H7 (cell line): Measurements from ENCODE around the gene ZNF180. TPM values are rescaled to one million over a fixed set of nuclear protein-coding genes. Genes with fewer than 3 reads are reported as not detected.
"Not testable (repeated sequence)": the region's sequence is repeated elsewhere in the genome, so short reads cannot be mapped to it uniquely, and the experiment has no call there.

Experiments used
- DNase-seq: peaks from one replicate; pipeline ENCODE4 v3.0.0; 2012
- H3K27me3 ChIP-seq: 2 replicates; pipeline ENCODE4 v1.6.0; 2011; ENCODE audit warnings: mild to moderate bottlenecking, low read length; ENCODE audit not compliant: control insufficient read depth, insufficient read depth
- H3K36me3 ChIP-seq: replicated peaks from 2 replicates; pipeline ENCODE4 v1.5.1; 2011; ENCODE audit warnings: low read length; ENCODE audit not compliant: control insufficient read depth, insufficient read depth
- H3K4me3 ChIP-seq: 2 replicates; pipeline ENCODE4 v1.5.1; 2011; ENCODE audit warnings: low read depth, mild to moderate bottlenecking, control low read depth, low read length, moderate library complexity; ENCODE audit not compliant: insufficient read depth
- total RNA-seq: library from RNA; depleted of rRNA; stranded (reverse); fragments of >200 nt; shearing (Covaris generic); gene quantifications from 2 replicates; pipeline ENCODE4 v1.2.3, GENCODE V29; 2014

The ZNF180 gene
- total RNA-seq, 1 experiment from 2014 or later = 7.1 TPM

- DNase-seq = no peak
- Histone ChIP-seq H3K27me3 (peaks cover 2% of the 10 kb centered on the region; the same call in 1 of the 2 replicates), H3K4me3 (no peak overlapping the region), H3K36me3 (no peaks in the 10 kb centered on the region)
Observed at GRCh38 chr19:44521370-44521769, 21.0 kb upstream of the ZNF180 start.

GRCh38 chr19:44517146-44517545 lies 16.8 kb upstream of the ZNF180 start:
- H3K36me3 ChIP-seq = no peaks in the 10 kb centered on the region
- no peaks in the 10 kb centered on the region; the same call in 1 of the 2 replicates for H3K27me3 ChIP-seq
- H3K4me3 ChIP-seq = no peak overlapping the region
- DNase-seq = no peak

GRCh38 chr19:44515907-44516306 lies 15.6 kb upstream of the ZNF180 start:
- H3K4me3 ChIP-seq = no peak overlapping the region
- no peaks in the 10 kb centered on the region; the same call in 1 of the 2 replicates for H3K27me3 ChIP-seq
- no peak for DNase-seq
- no peaks in the 10 kb centered on the region for H3K36me3 ChIP-seq

- Histone ChIP-seq H3K27me3 (no peaks in the 10 kb centered on the region; the same call in 1 of the 2 replicates), H3K36me3 (no peaks in the 10 kb centered on the region), H3K4me3 (no peak overlapping the region)
- no peak for DNase-seq
Observed at GRCh38 chr19:44515031-44515430, 14.7 kb upstream of the ZNF180 start.

GRCh38 chr19:44512326-44513298 lies 12.3 kb upstream of the ZNF180 start:
- DNase-seq = peak; percentile 76
- Histone ChIP-seq H3K4me3 (no peak overlapping the region), H3K36me3 (no peaks in the 10 kb centered on the region), H3K27me3 (no peaks in the 10 kb centered on the region)

- H3K36me3 ChIP-seq = no peaks in the 10 kb centered on the region
- H3K4me3 ChIP-seq = no peak overlapping the region
- no peak for DNase-seq
- H3K27me3 ChIP-seq = no peaks in the 10 kb centered on the region
Observed at GRCh38 chr19:44509478-44509877, 9.2 kb upstream of the ZNF180 start.

GRCh38 chr19:44499559-44499958 lies 763 bp downstream of the ZNF180 start:
- peak overlapping the region; percentile 81 for H3K4me3 ChIP-seq
- H3K27me3 ChIP-seq = no peaks in the 10 kb centered on the region
- DNase-seq = no peak
- peaks cover 3% of the 10 kb centered on the region for H3K36me3 ChIP-seq

- Histone ChIP-seq H3K4me3 (no peak overlapping the region), H3K36me3 (peaks cover 3% of the 10 kb centered on the region), H3K27me3 (no peaks in the 10 kb centered on the region)
- no peak for DNase-seq
Observed at GRCh38 chr19:44498988-44499387, 1.3 kb downstream of the ZNF180 start.

- Histone ChIP-seq H3K4me3 (no peak overlapping the region), H3K36me3 (peaks cover 10% of the 10 kb centered on the region), H3K27me3 (no peaks in the 10 kb centered on the region)
- DNase-seq = no peak
Observed at GRCh38 chr19:44496711-44497110, 3.6 kb downstream of the ZNF180 start.

- Histone ChIP-seq H3K36me3 (peaks cover 25% of the 10 kb centered on the region), H3K4me3 (no peak overlapping the region), H3K27me3 (no peaks in the 10 kb centered on the region)
- no peak for DNase-seq
Observed at GRCh38 chr19:44476559-44477408, 23.5 kb downstream of the ZNF180 start.

GRCh38 chr19:44468730-44469129 lies 31.6 kb downstream of the ZNF180 start:
- H3K27me3 ChIP-seq, H3K4me3 ChIP-seq, DNase-seq, H3K36me3 ChIP-seq: not testable (repeated sequence)

GRCh38 chr19:44462600-44463286 lies 37.6 kb downstream of the ZNF180 start:
- not testable (repeated sequence) for DNase-seq, H3K36me3 ChIP-seq, H3K27me3 ChIP-seq, H3K4me3 ChIP-seq

GRCh38 chr19:44456016-44456415 lies 44.3 kb downstream of the ZNF180 start:
- H3K4me3 ChIP-seq, DNase-seq, H3K36me3 ChIP-seq, H3K27me3 ChIP-seq: not testable (repeated sequence)

GRCh38 chr19:44455100-44455499 lies 45.2 kb downstream of the ZNF180 start:
- H3K36me3 ChIP-seq = no peaks in the 10 kb centered on the region
- DNase-seq = no peak
- no peak overlapping the region for H3K4me3 ChIP-seq
- no peaks in the 10 kb centered on the region for H3K27me3 ChIP-seq
